Measurements from ENCODE around the gene IFT88.

Gene IFT88

GRCh38 chr13:20636079-20636478 is 69.1 kb downstream of the IFT88 start:
- no peaks in the 10 kb centered on the region for H3K9me3 ChIP-seq (replicated peaks; ENCODE audit: insufficient read depth, low read length)
- H3K36me3 ChIP-seq (replicated peaks; ENCODE audit: insufficient read depth, low read length): no peaks in the 10 kb centered on the region
- no peak overlapping the region for H2AFZ ChIP-seq (ENCODE audit: low read length)
- H3K27me3 ChIP-seq (replicated peaks; ENCODE audit: insufficient read depth, low read length): no peaks in the 10 kb centered on the region
- DNase-seq: no peak
- no peaks in the 10 kb centered on the region for H3K4me1 ChIP-seq (ENCODE audit: low read length)
- H3K4me3 ChIP-seq (ENCODE audit: low read length): no peak overlapping the region
- no peaks in the 10 kb centered on the region for H3K9me2 ChIP-seq (replicated peaks; ENCODE audit: insufficient read depth, low read length)
- no peak overlapping the region for H3K9ac ChIP-seq (ENCODE audit: low read length)
- H4K20me1 ChIP-seq (ENCODE audit: insufficient read depth, low read length): no peaks in the 10 kb centered on the region
- TF ChIP-seq EZH2phosphoT487 (IDR thresholded peaks at IDR 0.05; ENCODE audit: low read length): no peak
- no peaks in the 10 kb centered on the region for H3F3A ChIP-seq (ENCODE audit: insufficient read depth, low read length)
- no peaks in the 10 kb centered on the region for H3K79me2 ChIP-seq (ENCODE audit: low read length)
- H3K4me2 ChIP-seq (ENCODE audit: low read depth, low read length): no peak overlapping the region
- no peak overlapping the region for H3K27ac ChIP-seq (ENCODE audit: low read length)

GRCh38 chr13:20637811-20638210 is 70.9 kb downstream of the IFT88 start:
- Histone ChIP-seq H3K4me3 (ENCODE audit: low read length) (no peak overlapping the region), H3K36me3 (replicated peaks; ENCODE audit: insufficient read depth, low read length) (no peaks in the 10 kb centered on the region), H3K4me1 (ENCODE audit: low read length) (no peaks in the 10 kb centered on the region), H3F3A (ENCODE audit: insufficient read depth, low read length) (no peaks in the 10 kb centered on the region), H4K20me1 (ENCODE audit: insufficient read depth, low read length) (no peaks in the 10 kb centered on the region), H3K27me3 (replicated peaks; ENCODE audit: insufficient read depth, low read length) (no peaks in the 10 kb centered on the region), H3K9ac (ENCODE audit: low read length) (no peak overlapping the region), H2AFZ (ENCODE audit: low read length) (no peak overlapping the region), H3K27ac (ENCODE audit: low read length) (no peak overlapping the region), H3K4me2 (ENCODE audit: low read depth, low read length) (no peak overlapping the region), H3K79me2 (ENCODE audit: low read length) (no peaks in the 10 kb centered on the region), H3K9me2 (replicated peaks; ENCODE audit: insufficient read depth, low read length) (no peaks in the 10 kb centered on the region), H3K9me3 (replicated peaks; ENCODE audit: insufficient read depth, low read length) (no peaks in the 10 kb centered on the region)
- DNase-seq: no peak
- TF ChIP-seq EZH2 (optimal IDR thresholded peaks at IDR 0.05; ENCODE audit: low read depth, low read length) (no peak), EZH2phosphoT487 (IDR thresholded peaks at IDR 0.05; ENCODE audit: low read length) (no peak)
- TF ChIP-seq, protein P1, sequence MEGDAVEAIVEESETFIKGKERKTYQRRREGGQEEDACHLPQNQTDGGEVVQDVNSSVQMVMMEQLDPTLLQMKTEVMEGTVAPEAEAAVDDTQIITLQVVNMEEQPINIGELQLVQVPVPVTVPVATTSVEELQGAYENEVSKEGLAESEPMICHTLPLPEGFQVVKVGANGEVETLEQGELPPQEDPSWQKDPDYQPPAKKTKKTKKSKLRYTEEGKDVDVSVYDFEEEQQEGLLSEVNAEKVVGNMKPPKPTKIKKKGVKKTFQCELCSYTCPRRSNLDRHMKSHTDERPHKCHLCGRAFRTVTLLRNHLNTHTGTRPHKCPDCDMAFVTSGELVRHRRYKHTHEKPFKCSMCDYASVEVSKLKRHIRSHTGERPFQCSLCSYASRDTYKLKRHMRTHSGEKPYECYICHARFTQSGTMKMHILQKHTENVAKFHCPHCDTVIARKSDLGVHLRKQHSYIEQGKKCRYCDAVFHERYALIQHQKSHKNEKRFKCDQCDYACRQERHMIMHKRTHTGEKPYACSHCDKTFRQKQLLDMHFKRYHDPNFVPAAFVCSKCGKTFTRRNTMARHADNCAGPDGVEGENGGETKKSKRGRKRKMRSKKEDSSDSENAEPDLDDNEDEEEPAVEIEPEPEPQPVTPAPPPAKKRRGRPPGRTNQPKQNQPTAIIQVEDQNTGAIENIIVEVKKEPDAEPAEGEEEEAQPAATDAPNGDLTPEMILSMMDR (IDR thresholded peaks at IDR 0.05; ENCODE audit: low read length): no peak

GRCh38 chr13:20647758-20648157 is 80.8 kb downstream of the IFT88 start:
- Histone ChIP-seq H3K36me3 (replicated peaks; ENCODE audit: insufficient read depth, low read length) (no peaks in the 10 kb centered on the region), H3K79me2 (ENCODE audit: low read length) (no peaks in the 10 kb centered on the region), H4K20me1 (ENCODE audit: insufficient read depth, low read length) (no peaks in the 10 kb centered on the region), H3K27me3 (replicated peaks; ENCODE audit: insufficient read depth, low read length) (no peaks in the 10 kb centered on the region), H2AFZ (ENCODE audit: low read length) (no peak overlapping the region), H3K4me2 (ENCODE audit: low read depth, low read length) (no peak overlapping the region), H3K9me3 (replicated peaks; ENCODE audit: insufficient read depth, low read length) (no peaks in the 10 kb centered on the region), H3F3A (ENCODE audit: insufficient read depth, low read length) (no peaks in the 10 kb centered on the region), H3K9me2 (replicated peaks; ENCODE audit: insufficient read depth, low read length) (no peaks in the 10 kb centered on the region), H3K9ac (ENCODE audit: low read length) (no peak overlapping the region), H3K4me3 (ENCODE audit: low read length) (no peak overlapping the region), H3K27ac (ENCODE audit: low read length) (no peak overlapping the region), H3K4me1 (ENCODE audit: low read length) (no peaks in the 10 kb centered on the region)
- no peak for DNase-seq
- TF ChIP-seq, protein P1 (IDR thresholded peaks at IDR 0.05; ENCODE audit: low read length): no peak
- TF ChIP-seq EZH2 (optimal IDR thresholded peaks at IDR 0.05; ENCODE audit: low read depth, low read length) (no peak), EZH2phosphoT487 (IDR thresholded peaks at IDR 0.05; ENCODE audit: low read length) (no peak)

DNA sequence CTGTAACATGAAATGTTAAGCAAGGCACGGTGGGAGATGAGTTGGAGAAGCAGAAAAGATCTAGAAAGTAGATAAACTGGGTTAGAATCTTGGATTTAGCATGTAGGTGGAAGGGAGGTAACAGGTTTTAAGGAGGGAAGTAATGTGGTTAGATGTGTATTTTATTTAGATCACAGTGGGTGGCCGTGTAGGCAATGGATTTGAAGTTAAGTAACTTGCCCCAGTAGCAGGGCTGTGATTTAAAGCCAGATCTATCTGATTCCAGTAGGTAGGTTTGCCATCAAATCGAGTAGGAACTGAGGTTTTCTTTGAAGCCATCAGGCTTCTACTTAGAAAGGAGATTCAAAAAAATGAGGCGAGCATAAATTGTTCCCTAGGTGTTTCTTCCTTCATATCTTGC is 86.0 kb downstream of the IFT88 start:
- H3K9ac ChIP-seq (ENCODE audit: low read length): no peak overlapping the region
- no peak overlapping the region for H2AFZ ChIP-seq (ENCODE audit: low read length)
- no peaks in the 10 kb centered on the region for H3K9me3 ChIP-seq (replicated peaks; ENCODE audit: insufficient read depth, low read length)
- H3K36me3 ChIP-seq (replicated peaks; ENCODE audit: insufficient read depth, low read length): no peaks in the 10 kb centered on the region
- TF ChIP-seq, protein P1 (IDR thresholded peaks at IDR 0.05; ENCODE audit: low read length): no peak
- no peak for TF ChIP-seq EZH2 (optimal IDR thresholded peaks at IDR 0.05; ENCODE audit: low read depth, low read length)
- no peak for TF ChIP-seq EZH2phosphoT487 (IDR thresholded peaks at IDR 0.05; ENCODE audit: low read length)
- no peaks in the 10 kb centered on the region for H3K9me2 ChIP-seq (replicated peaks; ENCODE audit: insufficient read depth, low read length)
- no peak overlapping the region for H3K27ac ChIP-seq (ENCODE audit: low read length)
- no peak overlapping the region for H3K4me2 ChIP-seq (ENCODE audit: low read depth, low read length)
- no peaks in the 10 kb centered on the region for H3F3A ChIP-seq (ENCODE audit: insufficient read depth, low read length)
- no peaks in the 10 kb centered on the region for H3K4me1 ChIP-seq (ENCODE audit: low read length)
- H3K4me3 ChIP-seq (ENCODE audit: low read length): no peak overlapping the region
- DNase-seq: no peak
- no peaks in the 10 kb centered on the region for H3K27me3 ChIP-seq (replicated peaks; ENCODE audit: insufficient read depth, low read length)
- no peaks in the 10 kb centered on the region for H4K20me1 ChIP-seq (ENCODE audit: insufficient read depth, low read length)
- H3K79me2 ChIP-seq (ENCODE audit: low read length): no peaks in the 10 kb centered on the region

Data from MM.1S (cell line).